ENCODE results near the gene CD99.
"Not testable (repeated sequence)": the region's sequence is repeated elsewhere in the genome, so short reads cannot be mapped to it uniquely, and the experiment has no call there.

CD99 gene

GRCh38 chrX:2748815-2749188 lies 57.7 kb downstream of the CD99 start:
- Histone ChIP-seq H3K4me1 (ENCODE audit: control insufficient read depth, insufficient read depth, low read length) (no peaks in the 10 kb centered on the region), H3K4me3 (ENCODE audit: insufficient read depth, low read depth, low read length) (no peak overlapping the region), H3K9me3 (ENCODE audit: control insufficient read depth, low read length) (no peaks in the 10 kb centered on the region), H3K27ac (ENCODE audit: insufficient read depth, low read depth, low read length, poor library complexity, severe bottlenecking) (no peak overlapping the region), H3K36me3 (ENCODE audit: control insufficient read depth, insufficient read depth, low read length) (no peaks in the 10 kb centered on the region), H3K27me3 (ENCODE audit: control insufficient read depth, insufficient read depth, low read length, poor library complexity, severe bottlenecking) (no peaks in the 10 kb centered on the region)
- WGBS, 2 experiments: 75 to 89% methylated on average over 1 of the region's 1 CpG

DNA sequence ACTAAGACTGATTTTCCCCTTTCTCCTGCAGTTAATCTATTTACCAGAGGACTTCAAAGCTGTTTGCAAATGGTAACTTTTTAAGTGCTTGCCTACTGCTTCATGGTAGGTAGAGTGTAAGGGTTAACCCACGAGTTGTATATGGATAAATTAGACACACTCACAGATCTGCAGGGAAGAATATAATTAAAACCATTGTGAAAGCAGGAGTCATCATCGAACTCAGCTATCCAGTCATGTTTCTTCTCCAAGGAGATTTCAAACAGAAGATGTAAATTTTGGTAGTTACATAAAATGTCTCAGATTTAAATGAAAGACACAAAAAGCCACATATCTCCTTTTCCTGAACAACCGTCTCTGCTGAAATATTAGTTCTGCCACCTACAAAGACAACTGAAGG lies 60.2 kb downstream of the CD99 start:
- Histone ChIP-seq H3K27ac (ENCODE audit: insufficient read depth, low read depth, low read length, poor library complexity, severe bottlenecking) (no peak overlapping the region), H3K9me3 (ENCODE audit: control insufficient read depth, low read length) (no peaks in the 10 kb centered on the region), H3K4me1 (ENCODE audit: control insufficient read depth, insufficient read depth, low read length) (no peaks in the 10 kb centered on the region), H3K27me3 (ENCODE audit: control insufficient read depth, insufficient read depth, low read length, poor library complexity, severe bottlenecking) (no peaks in the 10 kb centered on the region), H3K36me3 (ENCODE audit: control insufficient read depth, insufficient read depth, low read length) (no peaks in the 10 kb centered on the region), H3K4me3 (ENCODE audit: insufficient read depth, low read depth, low read length) (no peak overlapping the region)
- 88 to 100% methylated on average over 1 to 2 of the region's 3 CpGs for WGBS, 2 experiments

DNA sequence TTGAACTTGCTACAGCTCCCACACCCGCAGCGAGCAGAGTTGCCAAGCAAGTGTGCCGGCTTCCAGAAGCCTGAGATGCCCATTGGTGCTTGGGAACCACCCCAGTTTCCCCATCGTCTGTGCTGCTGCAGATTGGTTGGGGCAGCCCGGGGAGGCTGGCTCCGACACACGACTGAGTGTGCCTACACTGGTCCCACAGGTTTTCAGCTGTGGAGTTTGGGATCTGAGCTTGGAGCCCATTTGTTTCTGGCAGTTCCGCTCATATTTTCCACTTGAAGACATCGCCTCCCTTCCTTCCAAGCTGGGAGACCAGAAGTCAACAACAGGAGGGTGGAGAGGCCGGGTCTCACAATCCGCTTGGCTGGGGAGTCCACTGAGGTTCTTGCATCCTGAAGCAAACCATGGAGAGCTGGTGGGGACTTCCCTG lies 60.8 kb downstream of the CD99 start, which contains the start of gene XG:
Gene XG, plus strand, starts transcription at position 167 of the 427 bp plus-strand sequence. Its CDS starts 235 bp downstream, at position 402.
- not testable (repeated sequence) for H3K36me3 ChIP-seq (ENCODE audit: control insufficient read depth, insufficient read depth, low read length); H3K27me3 ChIP-seq (ENCODE audit: control insufficient read depth, insufficient read depth, low read length, poor library complexity, severe bottlenecking); H3K9me3 ChIP-seq (ENCODE audit: control insufficient read depth, low read length); H3K4me1 ChIP-seq (ENCODE audit: control insufficient read depth, insufficient read depth, low read length); H3K4me3 ChIP-seq (ENCODE audit: insufficient read depth, low read depth, low read length); H3K27ac ChIP-seq (ENCODE audit: insufficient read depth, low read depth, low read length, poor library complexity, severe bottlenecking)
- WGBS, 2 experiments: 94% methylated on average over 11 of the region's 11 CpGs

DNA sequence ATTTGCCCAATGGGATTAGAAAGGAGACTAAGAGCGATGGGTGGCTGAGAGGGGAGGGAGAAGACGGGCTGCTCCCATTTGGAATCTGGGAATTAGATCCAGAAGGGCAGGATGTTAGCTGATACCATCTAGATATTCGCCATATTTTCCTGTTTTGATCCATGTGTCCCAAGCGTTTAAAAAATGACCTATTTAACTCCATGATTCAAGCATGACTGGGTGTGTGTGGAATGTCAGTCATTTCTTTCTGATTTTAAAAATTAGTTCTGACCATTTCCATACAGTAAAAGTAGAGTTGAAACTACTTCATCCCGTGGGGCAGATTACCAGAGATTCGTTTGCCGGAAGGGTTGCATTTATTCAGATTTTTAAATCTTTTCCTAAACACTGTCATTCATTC lies 61.3 kb downstream of the CD99 start:
- H3K27me3 ChIP-seq (ENCODE audit: control insufficient read depth, insufficient read depth, low read length, poor library complexity, severe bottlenecking); H3K9me3 ChIP-seq (ENCODE audit: control insufficient read depth, low read length); H3K4me1 ChIP-seq (ENCODE audit: control insufficient read depth, insufficient read depth, low read length); H3K4me3 ChIP-seq (ENCODE audit: insufficient read depth, low read depth, low read length); H3K36me3 ChIP-seq (ENCODE audit: control insufficient read depth, insufficient read depth, low read length); H3K27ac ChIP-seq (ENCODE audit: insufficient read depth, low read depth, low read length, poor library complexity, severe bottlenecking): not testable (repeated sequence)
- 95 to 97% methylated on average over 5 to 6 of the region's 7 CpGs for WGBS, 2 experiments

DNA sequence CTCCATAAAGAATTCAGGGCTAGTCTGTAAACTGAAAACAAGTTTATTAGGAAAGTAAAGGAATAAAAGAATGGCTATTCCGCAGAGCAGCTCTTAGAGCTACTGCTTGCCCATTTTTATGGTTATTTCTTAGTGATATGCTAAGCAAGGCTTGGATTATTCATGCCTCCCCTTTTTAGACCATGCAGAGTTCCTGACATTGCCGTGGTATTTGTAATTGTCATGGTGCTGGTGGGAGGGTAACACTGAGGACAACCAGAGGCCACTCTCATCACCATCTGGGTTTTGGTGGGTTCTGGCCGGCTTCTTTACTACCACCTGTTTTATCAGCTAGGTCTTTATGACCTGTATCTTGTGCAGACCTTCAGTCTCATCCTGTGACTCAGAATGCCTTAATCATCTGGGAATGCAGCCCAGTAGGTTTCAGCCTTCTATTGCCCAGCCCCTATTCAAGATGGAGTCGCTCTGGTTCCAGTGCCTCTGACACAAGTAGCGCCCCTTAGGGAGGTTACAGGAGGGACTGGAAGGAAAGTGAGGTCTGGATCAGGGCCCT lies 64.1 kb downstream of the CD99 start:
- not testable (repeated sequence) for H3K4me3 ChIP-seq (ENCODE audit: insufficient read depth, low read depth, low read length); H3K27me3 ChIP-seq (ENCODE audit: control insufficient read depth, insufficient read depth, low read length, poor library complexity, severe bottlenecking); H3K27ac ChIP-seq (ENCODE audit: insufficient read depth, low read depth, low read length, poor library complexity, severe bottlenecking); H3K4me1 ChIP-seq (ENCODE audit: control insufficient read depth, insufficient read depth, low read length); H3K9me3 ChIP-seq (ENCODE audit: control insufficient read depth, low read length); H3K36me3 ChIP-seq (ENCODE audit: control insufficient read depth, insufficient read depth, low read length)
- 78 to 83% methylated on average over 5 of the region's 5 CpGs for WGBS, 2 experiments

DNA sequence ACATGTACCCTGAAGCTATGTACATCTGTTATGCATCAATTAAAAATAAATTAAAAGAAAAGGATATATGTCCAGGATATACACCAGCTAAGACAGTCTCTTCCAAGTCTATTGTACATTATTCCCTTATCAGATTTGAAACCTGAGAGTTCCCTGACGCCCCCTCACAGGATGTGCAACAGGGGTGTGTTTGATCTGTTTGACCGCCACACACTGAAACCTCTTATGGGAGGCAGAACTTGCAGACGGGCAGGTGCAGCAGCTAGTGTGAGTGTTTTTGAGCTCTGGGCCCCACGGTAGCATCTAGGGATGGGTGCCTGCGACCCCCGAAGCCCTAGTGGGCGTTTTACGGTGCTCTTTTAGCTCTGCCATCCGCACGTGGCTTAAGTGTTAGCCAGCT lies 65.5 kb downstream of the CD99 start:
- Histone ChIP-seq H3K36me3 (ENCODE audit: control insufficient read depth, insufficient read depth, low read length) (no peaks in the 10 kb centered on the region), H3K27ac (ENCODE audit: insufficient read depth, low read depth, low read length, poor library complexity, severe bottlenecking) (no peak overlapping the region), H3K4me3 (ENCODE audit: insufficient read depth, low read depth, low read length) (no peak overlapping the region), H3K27me3 (ENCODE audit: control insufficient read depth, insufficient read depth, low read length, poor library complexity, severe bottlenecking) (no peaks in the 10 kb centered on the region), H3K4me1 (ENCODE audit: control insufficient read depth, insufficient read depth, low read length) (no peaks in the 10 kb centered on the region), H3K9me3 (ENCODE audit: control insufficient read depth, low read length) (no peaks in the 10 kb centered on the region)
- WGBS, 2 experiments: 93 to 94% methylated on average over 10 of the region's 10 CpGs

GRCh38 chrX:2761246-2761645 lies 70.2 kb downstream of the CD99 start:
- Histone ChIP-seq H3K27ac (ENCODE audit: insufficient read depth, low read depth, low read length, poor library complexity, severe bottlenecking) (no peak overlapping the region), H3K4me1 (ENCODE audit: control insufficient read depth, insufficient read depth, low read length) (no peaks in the 10 kb centered on the region), H3K9me3 (ENCODE audit: control insufficient read depth, low read length) (no peaks in the 10 kb centered on the region), H3K27me3 (ENCODE audit: control insufficient read depth, insufficient read depth, low read length, poor library complexity, severe bottlenecking) (no peaks in the 10 kb centered on the region), H3K4me3 (ENCODE audit: insufficient read depth, low read depth, low read length) (no peak overlapping the region), H3K36me3 (ENCODE audit: control insufficient read depth, insufficient read depth, low read length) (no peaks in the 10 kb centered on the region)
- WGBS, 2 experiments: 84 to 85% methylated on average over 2 of the region's 2 CpGs

DNA sequence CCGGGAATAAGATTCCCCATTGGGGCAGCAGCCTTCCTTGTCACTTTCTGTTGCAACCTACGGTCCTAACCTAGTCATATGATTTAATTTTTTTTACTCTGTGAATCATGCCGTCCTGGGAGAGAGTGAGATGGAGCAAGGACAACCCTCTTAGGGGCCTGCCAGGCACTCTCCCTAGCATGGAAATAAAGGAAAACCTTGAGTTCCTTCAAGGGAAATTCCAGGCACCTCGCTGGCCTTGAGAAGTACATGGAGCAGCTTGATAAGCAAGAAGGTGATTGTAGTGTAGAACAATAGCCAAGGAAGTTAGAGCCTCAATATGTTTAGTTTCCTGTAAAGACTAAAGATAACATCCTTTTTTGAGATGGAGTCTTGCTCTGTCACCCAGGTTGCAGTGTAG lies 71.6 kb downstream of the CD99 start:
- not testable (repeated sequence) for H3K4me3 ChIP-seq (ENCODE audit: insufficient read depth, low read depth, low read length); H3K4me1 ChIP-seq (ENCODE audit: control insufficient read depth, insufficient read depth, low read length); H3K27ac ChIP-seq (ENCODE audit: insufficient read depth, low read depth, low read length, poor library complexity, severe bottlenecking); H3K27me3 ChIP-seq (ENCODE audit: control insufficient read depth, insufficient read depth, low read length, poor library complexity, severe bottlenecking); H3K9me3 ChIP-seq (ENCODE audit: control insufficient read depth, low read length); H3K36me3 ChIP-seq (ENCODE audit: control insufficient read depth, insufficient read depth, low read length)
- 90 to 91% methylated on average over 4 of the region's 4 CpGs for WGBS, 2 experiments

- not testable (repeated sequence) for H3K27me3 ChIP-seq (ENCODE audit: control insufficient read depth, insufficient read depth, low read length, poor library complexity, severe bottlenecking); H3K36me3 ChIP-seq (ENCODE audit: control insufficient read depth, insufficient read depth, low read length)
- 88 to 92% methylated on average over 18 to 19 of the region's 19 CpGs for WGBS, 2 experiments
Observed at GRCh38 chrX:2764766-2765548, 73.9 kb downstream of the CD99 start.

GRCh38 chrX:2765549-2765830 lies 74.4 kb downstream of the CD99 start:
- Histone ChIP-seq H3K4me3 (ENCODE audit: insufficient read depth, low read depth, low read length) (no peak overlapping the region), H3K27me3 (ENCODE audit: control insufficient read depth, insufficient read depth, low read length, poor library complexity, severe bottlenecking) (no peaks in the 10 kb centered on the region), H3K27ac (ENCODE audit: insufficient read depth, low read depth, low read length, poor library complexity, severe bottlenecking) (no peak overlapping the region), H3K36me3 (ENCODE audit: control insufficient read depth, insufficient read depth, low read length) (no peaks in the 10 kb centered on the region), H3K4me1 (ENCODE audit: control insufficient read depth, insufficient read depth, low read length) (peaks cover 7% of the 10 kb centered on the region), H3K9me3 (ENCODE audit: control insufficient read depth, low read length) (no peaks in the 10 kb centered on the region)
- 93 to 94% methylated on average over 5 of the region's 5 CpGs for WGBS, 2 experiments

More at GRCh38 chrX:2764766-2765548, 73.9 kb downstream of the CD99 start:
- not testable (repeated sequence) for H3K4me1 ChIP-seq (ENCODE audit: control insufficient read depth, insufficient read depth, low read length); H3K4me3 ChIP-seq (ENCODE audit: insufficient read depth, low read depth, low read length); H3K27ac ChIP-seq (ENCODE audit: insufficient read depth, low read depth, low read length, poor library complexity, severe bottlenecking); H3K9me3 ChIP-seq (ENCODE audit: control insufficient read depth, low read length)
